Lower lobe of right lung (tissue), 2 donors: Measurements from ENCODE around the gene PIK3R4. TPM values are rescaled to one million over a fixed set of nuclear protein-coding genes. Genes with fewer than 3 reads are reported as not detected.

Experiments used
- ATAC-seq, 2 donors: fragments of 200-7000 bp; cut with Tn5 transposase; one replicate each; pipeline ENCODE4 v1.9.1; 2020 to 2022; ENCODE audit warnings: mild to moderate bottlenecking in 2 of 2, moderate library complexity in 2 of 2
- DNase-seq: peaks from one replicate; pipeline ENCODE4 v3.0.0-alpha.2; 2020
- H3K27ac ChIP-seq: fragments of 200-600 bp; one replicate; pipeline ENCODE4 v1.8.0; 2022
- H3K27me3 ChIP-seq: fragments of 200-600 bp; one replicate; pipeline ENCODE4 v1.8.0; 2022; ENCODE audit warnings: low read depth
- H3K36me3 ChIP-seq: fragments of 200-600 bp; one replicate; pipeline ENCODE4 v1.8.0; 2022; ENCODE audit warnings: mild to moderate bottlenecking
- H3K4me1 ChIP-seq: fragments of 200-600 bp; one replicate; pipeline ENCODE4 v1.8.0; 2022
- H3K4me3 ChIP-seq: fragments of 200-600 bp; one replicate; pipeline ENCODE4 v1.8.0; 2022; ENCODE audit warnings: mild to moderate bottlenecking
- H3K9me3 ChIP-seq: fragments of 200-600 bp; one replicate; pipeline ENCODE4 v1.8.0; 2022
- CTCF ChIP-seq: fragments of 200-600 bp; IDR thresholded peaks from one replicate; pipeline ENCODE4 v1.8.0; 2022; ENCODE audit warnings: antibody characterized with exemption, mild to moderate bottlenecking
- intact Hi-C: fragments of 100-400 bp; cut with DNase I; formaldehyde crosslinking; loops from one replicate; pipeline ENCODE4 v1.11.0; 2022
- total RNA-seq: library from RNA; stranded (reverse); fragmentation: NEBNext Ultra II Directional; extraction: Animal tissue kit (Norgen Biotek cat#: 25700); gene quantifications from one replicate; pipeline ENCODE4 v1.2.1, GENCODE V29; 2021
- donor health status: DM: no; HTN: yes; CAD: no; lungs with severe emphysema.

PIK3R4 gene
- total RNA-seq, 1 donor from 2014 or later, result 26.3 TPM

GRCh38 chr3:130786306-130786705, 39.7 kb upstream of the PIK3R4 start:
- no peaks in the 10 kb centered on the region for H3K36me3 ChIP-seq
- H3K4me1 ChIP-seq, result no peaks in the 10 kb centered on the region
- ATAC-seq, result no peak
- no peak for TF ChIP-seq CTCF
- intact Hi-C loops, result no loop called here
- no peak overlapping the region for H3K27ac ChIP-seq
- no peak for DNase-seq
- no peak overlapping the region for H3K4me3 ChIP-seq
- H3K27me3 ChIP-seq, result no peaks in the 10 kb centered on the region
- H3K9me3 ChIP-seq, result no peaks in the 10 kb centered on the region

GRCh38 chr3:130783629-130784028, 37.0 kb upstream of the PIK3R4 start:
- Histone ChIP-seq H3K27me3 (no peaks in the 10 kb centered on the region), H3K27ac (no peak overlapping the region), H3K4me1 (no peaks in the 10 kb centered on the region), H3K9me3 (no peaks in the 10 kb centered on the region), H3K36me3 (no peaks in the 10 kb centered on the region), H3K4me3 (no peak overlapping the region)
- no peak for DNase-seq
- intact Hi-C loops, result no loop called here
- TF ChIP-seq CTCF, result no peak
- no peak for ATAC-seq

- Histone ChIP-seq H3K27ac (no peak overlapping the region), H3K36me3 (no peaks in the 10 kb centered on the region), H3K4me3 (no peak overlapping the region), H3K27me3 (no peaks in the 10 kb centered on the region), H3K9me3 (no peaks in the 10 kb centered on the region), H3K4me1 (no peaks in the 10 kb centered on the region)
- ATAC-seq (no peak), DNase-seq (no peak)
- TF ChIP-seq CTCF, result no peak
- intact Hi-C loops, result no loop called here
Observed at GRCh38 chr3:130779486-130779885, 32.9 kb upstream of the PIK3R4 start.

- no peaks in the 10 kb centered on the region for H3K4me1 ChIP-seq
- H3K36me3 ChIP-seq, result no peaks in the 10 kb centered on the region
- no peaks in the 10 kb centered on the region for H3K9me3 ChIP-seq
- intact Hi-C loops, result no loop called here
- TF ChIP-seq CTCF, result no peak
- H3K27ac ChIP-seq, result no peak overlapping the region
- DNase-seq, result no peak
- no peak for ATAC-seq
- H3K27me3 ChIP-seq, result no peaks in the 10 kb centered on the region
- H3K4me3 ChIP-seq, result no peak overlapping the region
Observed at GRCh38 chr3:130779031-130779430, 32.4 kb upstream of the PIK3R4 start.

GRCh38 chr3:130773366-130773765, 26.7 kb upstream of the PIK3R4 start:
- TF ChIP-seq CTCF, result no peak
- intact Hi-C loops, result no loop called here

GRCh38 chr3:130772129-130772528, 25.5 kb upstream of the PIK3R4 start:
- Histone ChIP-seq H3K36me3 (no peaks in the 10 kb centered on the region), H3K27ac (no peak overlapping the region), H3K27me3 (no peaks in the 10 kb centered on the region), H3K4me1 (no peaks in the 10 kb centered on the region), H3K4me3 (no peak overlapping the region), H3K9me3 (no peaks in the 10 kb centered on the region)
- ATAC-seq (peak in 1 of 2 donors; percentile 31), DNase-seq (no peak)
- intact Hi-C loops, result no loop called here
- no peak for TF ChIP-seq CTCF

More at GRCh38 chr3:130773366-130773765, 26.7 kb upstream of the PIK3R4 start:
- Histone ChIP-seq H3K27ac (no peak overlapping the region), H3K4me3 (no peak overlapping the region), H3K4me1 (no peaks in the 10 kb centered on the region), H3K36me3 (no peaks in the 10 kb centered on the region), H3K9me3 (no peaks in the 10 kb centered on the region), H3K27me3 (no peaks in the 10 kb centered on the region)
- ATAC-seq (no peak), DNase-seq (no peak)
